ENCODE data around the gene EVI5L. TPM values are rescaled to one million over a fixed set of nuclear protein-coding genes. Genes with fewer than 3 reads are reported as not detected.

The EVI5L gene
- total RNA-seq, 4 donors from 2014 or later, result 6.9 to 10.8 (median 7.9) TPM

DNA sequence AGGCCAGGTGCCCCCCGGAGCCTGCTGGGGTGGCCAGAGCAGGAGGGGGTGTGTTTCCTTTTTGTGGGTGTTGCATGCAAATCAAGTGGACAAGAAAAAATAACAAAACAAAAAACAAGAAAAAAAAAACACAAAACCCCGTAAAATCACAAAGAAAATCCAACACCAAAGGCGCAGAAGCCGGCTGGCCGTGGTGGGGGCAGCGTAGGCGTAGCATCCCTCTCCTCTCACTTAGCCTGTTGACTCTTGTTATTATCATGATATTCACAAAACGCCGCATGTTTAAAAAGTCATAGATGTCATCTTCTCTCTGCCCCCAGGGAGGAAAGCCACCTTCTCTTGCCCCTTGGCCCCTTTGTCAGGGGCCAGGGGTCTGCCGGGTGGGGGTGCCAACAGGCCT, 83.6 kb downstream of the EVI5L start:
- no peak for DNase-seq (ENCODE audit: low spot score)
- TF ChIP-seq CTCF (IDR thresholded peaks at IDR 0.05), result no peak
- ATAC-seq (ENCODE audit: low FRiP score), result no peak

DNA sequence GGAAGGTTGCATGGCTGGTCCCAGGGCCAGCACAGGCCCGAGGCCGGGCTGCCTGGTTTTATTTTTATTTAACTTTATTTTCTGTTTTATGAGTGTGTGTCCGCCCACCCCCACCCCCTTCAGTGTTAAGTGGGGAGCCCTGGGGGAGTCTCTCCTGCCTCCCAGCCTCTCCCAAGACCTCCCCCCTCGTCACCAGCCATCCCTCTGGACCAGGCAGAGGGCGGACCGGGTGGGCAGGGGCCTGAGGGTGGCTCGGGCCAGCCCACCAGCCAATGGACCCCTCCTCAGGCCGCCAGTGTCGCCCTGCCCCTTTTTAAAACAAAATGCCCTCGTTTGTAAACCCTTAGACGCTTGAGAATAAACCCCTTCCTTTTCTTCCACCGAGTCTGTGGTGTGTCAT, 84.1 kb downstream of the EVI5L start:
- TF ChIP-seq CTCF (IDR thresholded peaks at IDR 0.05), result no peak
- ATAC-seq (ENCODE audit: low FRiP score) (no peak), DNase-seq (ENCODE audit: low spot score) (no peak)

Other genes starting within 250 kb of the EVI5L start
- gene CAMSAP3, start 234.4 kb upstream of the EVI5L start, total RNA-seq, result 1 to 10 TPM in 1 of 4 donors, under 1 TPM in 2, not detected in 1; 0.36 to 1.0 (median 0.69) TPM
- gene XAB2, start 200.7 kb upstream of the EVI5L start, total RNA-seq, result 10 to 100 TPM; 22.5 to 37.0 (median 27.8) TPM
- 10 to 100 TPM; 11.2 to 22.8 (median 17.0) TPM for gene PET100, start 200.4 kb upstream of the EVI5L start, total RNA-seq
- not detected for gene PCP2, start 196.5 kb upstream of the EVI5L start, total RNA-seq
- 10 to 100 TPM; 29.7 to 46.1 (median 37.7) TPM for gene STXBP2, start 193.1 kb upstream of the EVI5L start, total RNA-seq
- 1 to 10 TPM in 1 of 4 donors, not detected in 3; 1.6 TPM for gene RETN, start 161.2 kb upstream of the EVI5L start, total RNA-seq
- 1 to 10 TPM; 2.2 to 6.5 (median 3.4) TPM for gene MCEMP1, start 153.1 kb upstream of the EVI5L start, total RNA-seq
- 10 to 100 TPM; 54.1 to 83.6 (median 76.7) TPM for gene TRAPPC5, start 149.4 kb upstream of the EVI5L start, total RNA-seq
- 1 to 10 TPM in 2 of 4 donors, under 1 TPM in 2; 0.65 to 1.8 (median 1.0) TPM for gene FCER2, start 128.1 kb upstream of the EVI5L start, total RNA-seq
- 1 to 10 TPM; 2.3 to 9.3 (median 6.0) TPM for gene CLEC4G, start 98.1 kb upstream of the EVI5L start, total RNA-seq
- gene CD209, start 82.7 kb upstream of the EVI5L start, total RNA-seq, result 10 to 100 TPM; 12.7 to 21.8 (median 17.2) TPM
- gene CLEC4M, start 67.0 kb upstream of the EVI5L start, total RNA-seq, result under 1 TPM in 2 of 4 donors, not detected in 2; 0.56 to 0.93 TPM
- gene PRR36, start 44.2 kb downstream of the EVI5L start, total RNA-seq, result not detected
- gene LRRC8E, start 58.3 kb downstream of the EVI5L start, total RNA-seq, result 1 to 10 TPM in 3 of 4 donors, under 1 TPM in 1; 0.79 to 6.5 (median 3.0) TPM
- gene MAP2K7, start 73.7 kb downstream of the EVI5L start, total RNA-seq, result 10 to 100 TPM; 12.9 to 13.7 (median 13.6) TPM
- gene TGFBR3L, start 84.6 kb downstream of the EVI5L start, total RNA-seq, result not detected
- 10 to 100 TPM in 3 of 4 donors, 1 to 10 TPM in 1; 4.7 to 13.1 (median 12.3) TPM for gene SNAPC2, start 90.1 kb downstream of the EVI5L start, total RNA-seq
- 1 to 10 TPM in 3 of 4 donors, not detected in 1; 1.6 to 3.7 (median 2.0) TPM for gene CTXN1, start 95.9 kb downstream of the EVI5L start, total RNA-seq
- gene TIMM44, start 113.4 kb downstream of the EVI5L start, total RNA-seq, result 10 to 100 TPM; 44.3 to 53.3 (median 47.6) TPM
- gene ELAVL1, start 175.4 kb downstream of the EVI5L start, total RNA-seq, result 10 to 100 TPM; 23.7 to 41.1 (median 30.3) TPM
- gene CCL25, start 222.5 kb downstream of the EVI5L start, total RNA-seq, result not detected

Measured in omental fat pad (tissue), 4 donors.